Activated T-cell treated with anti-CD3 and anti-CD28 coated beads, Interleukin-2, amount 50 U/mL, for 72 hours (primary cell): ENCODE results near the gene RO60. TPM values are rescaled to one million over a fixed set of nuclear protein-coding genes. Genes with fewer than 3 reads are reported as not detected.

Experiments
- ATAC-seq, 2 donors: fragments of 150-1000 bp; cut with Tn5 transposase; replicated peaks in 1 of 2; 2 replicates each; pipeline ENCODE4 v1.10.0; 2021; ENCODE audit warnings: moderate library complexity in 2 of 2, mild to moderate bottlenecking in 1 of 2
- DNase-seq, 2 donors: peaks; one replicate each; pipeline ENCODE4 v3.0.0; 2021 to 2022; ENCODE audit warnings: mixed read lengths in 1 of 2
- H3K27ac Mint-ChIP-seq: one replicate; pipeline ENCODE4 v1.8.0; 2022; ENCODE audit warnings: mild to moderate bottlenecking, moderate library complexity, mixed read lengths
- H3K27me3 Mint-ChIP-seq: one replicate; pipeline ENCODE4 v1.8.0; 2022; ENCODE audit warnings: low read depth, mixed read lengths
- H3K36me3 Mint-ChIP-seq, 2 donors: one replicate each; pipeline ENCODE4 v1.8.0; 2022; ENCODE audit warnings: mixed read lengths in 2 of 2, mild to moderate bottlenecking in 1 of 2; ENCODE audit not compliant: insufficient read depth in 2 of 2
- H3K4me1 Mint-ChIP-seq: one replicate; pipeline ENCODE4 v1.8.0; 2022; ENCODE audit warnings: low read depth, mixed read lengths
- H3K4me3 Mint-ChIP-seq, 2 donors: one replicate each; pipeline ENCODE4 v1.8.0; 2022; ENCODE audit warnings: mild to moderate bottlenecking in 2 of 2, mixed read lengths in 2 of 2, moderate library complexity in 2 of 2
- H3K9me3 Mint-ChIP-seq, 2 donors: one replicate each; pipeline ENCODE4 v1.8.0; 2022; ENCODE audit warnings: mixed read lengths in 2 of 2
- total RNA-seq, 2 donors: library from RNA; stranded (reverse); gene quantifications; one replicate each; pipeline ENCODE4 v1.2.3, GENCODE V29; 2022

RO60 gene
- total RNA-seq, 2 donors from 2014 or later = 85.2 to 96.6 TPM

DNA sequence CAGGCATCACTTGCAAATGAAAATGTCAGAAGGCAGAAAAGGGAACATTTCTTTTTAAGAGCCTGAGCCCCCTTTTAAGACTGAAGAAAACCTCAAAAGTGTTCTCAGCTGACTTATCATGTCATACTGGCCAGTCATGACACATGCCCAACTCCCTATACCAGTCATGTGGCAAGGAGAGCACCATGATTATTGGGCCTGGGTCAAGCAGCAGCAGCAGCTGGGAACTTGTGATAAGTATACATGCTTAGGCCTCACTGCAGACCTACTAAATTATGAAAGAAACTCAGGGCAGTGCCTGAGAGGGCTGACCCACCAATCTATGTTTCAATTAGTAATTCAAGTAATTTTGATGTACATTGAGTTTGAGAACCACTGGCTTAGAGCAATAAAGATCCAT lies 8.6 kb downstream of the RO60 start:
- Mint-ChIP-seq H3K9me3 (no peaks in the 10 kb centered on the region), H3K27ac (peak overlapping the region; percentile 31), H3K27me3 (no peaks in the 10 kb centered on the region), H3K4me3 (no peak overlapping the region), H3K4me1 (peaks cover 62% of the 10 kb centered on the region), H3K36me3 (peaks cover 3 to 6% of the 10 kb centered on the region in 2 donors)
- no peak for DNase-seq
- ATAC-seq = peak in 1 of 2 donors; percentile 47

DNA sequence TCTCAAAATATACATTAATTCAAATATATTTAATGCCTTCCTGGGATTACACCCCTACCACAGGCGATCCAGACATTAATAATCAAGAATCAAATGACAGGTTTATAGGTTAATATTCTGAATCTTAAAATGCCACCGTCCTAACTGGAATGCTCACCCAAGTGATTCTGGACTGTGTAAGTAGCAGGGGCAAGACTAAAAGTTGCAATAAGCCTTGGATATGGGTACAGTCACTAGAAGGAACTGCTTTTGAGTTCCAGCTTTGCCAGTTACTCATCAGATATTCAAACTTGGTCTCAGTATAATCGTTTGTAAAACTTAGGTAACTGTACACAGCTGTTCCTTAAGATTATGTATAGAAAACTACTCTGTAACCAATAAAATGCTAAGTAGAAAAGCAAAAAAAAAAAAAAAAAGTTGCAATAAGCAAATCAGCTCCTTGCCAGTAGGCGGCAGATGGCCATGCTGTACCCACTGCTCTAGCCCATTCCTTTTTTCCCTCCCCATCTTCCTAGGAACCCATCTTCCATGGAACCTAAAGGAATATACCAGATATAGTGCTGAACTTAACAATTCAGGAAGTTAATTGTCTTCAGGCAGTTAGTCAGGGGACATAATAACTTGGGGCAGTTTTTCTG lies 10.5 kb downstream of the RO60 start:
- ATAC-seq (no peak), DNase-seq (no peak)
- Mint-ChIP-seq H3K4me1 (peaks cover 46% of the 10 kb centered on the region), H3K27ac (peak overlapping the region; percentile 55), H3K36me3 (peaks cover 2 to 3% of the 10 kb centered on the region in 2 donors), H3K9me3 (no peaks in the 10 kb centered on the region), H3K4me3 (peak overlapping the region in 1 of 2 donors; percentile 43), H3K27me3 (no peaks in the 10 kb centered on the region)

DNA sequence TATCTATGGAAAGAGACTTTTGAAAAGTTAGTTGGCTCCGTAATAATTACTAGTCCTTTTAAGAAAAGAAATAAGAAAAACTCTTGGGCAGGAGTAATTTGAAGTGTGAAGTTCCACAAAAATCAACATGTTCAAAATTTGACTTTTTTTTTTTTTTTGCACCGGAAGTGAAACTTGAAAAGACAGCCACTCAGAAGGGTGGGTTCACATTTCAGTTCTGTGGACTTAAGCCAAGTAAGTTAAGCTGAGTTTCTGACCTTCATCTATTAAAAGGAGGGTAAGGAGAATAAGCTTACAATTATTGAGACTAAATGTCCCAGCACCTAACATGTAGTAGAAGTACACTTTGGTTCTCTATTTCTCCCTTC lies 11.0 kb downstream of the RO60 start:
- DNase-seq (no peak), ATAC-seq (no peak)
- H3K4me1 Mint-ChIP-seq = peaks cover 41% of the 10 kb centered on the region
- no peaks in the 10 kb centered on the region for H3K27me3 Mint-ChIP-seq
- peaks cover 2 to 3% of the 10 kb centered on the region in 2 donors for H3K36me3 Mint-ChIP-seq
- H3K27ac Mint-ChIP-seq = peak overlapping the region; percentile 55
- peak overlapping the region in 1 of 2 donors; percentile 43 for H3K4me3 Mint-ChIP-seq
- H3K9me3 Mint-ChIP-seq = no peaks in the 10 kb centered on the region

DNA sequence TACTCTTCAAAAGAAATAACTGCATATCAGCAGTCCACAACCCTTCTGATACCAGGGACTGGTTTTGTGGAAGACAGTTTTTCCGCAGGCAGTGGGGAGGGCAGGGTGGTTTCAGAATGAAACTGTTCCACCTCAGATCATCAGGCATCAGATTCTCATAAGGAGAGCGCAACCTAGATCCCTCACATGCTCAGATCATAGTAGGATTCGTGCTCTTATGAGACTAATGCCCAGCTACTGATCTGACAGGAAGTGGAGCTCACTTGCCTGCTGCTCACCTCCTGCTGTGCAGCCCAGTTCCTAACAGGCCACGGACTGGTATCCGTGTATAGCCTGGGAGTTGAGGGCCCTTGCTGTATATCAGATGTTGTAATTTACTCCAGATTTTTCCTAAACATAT lies 11.5 kb downstream of the RO60 start:
- H3K4me1 Mint-ChIP-seq = peaks cover 35% of the 10 kb centered on the region

DNA sequence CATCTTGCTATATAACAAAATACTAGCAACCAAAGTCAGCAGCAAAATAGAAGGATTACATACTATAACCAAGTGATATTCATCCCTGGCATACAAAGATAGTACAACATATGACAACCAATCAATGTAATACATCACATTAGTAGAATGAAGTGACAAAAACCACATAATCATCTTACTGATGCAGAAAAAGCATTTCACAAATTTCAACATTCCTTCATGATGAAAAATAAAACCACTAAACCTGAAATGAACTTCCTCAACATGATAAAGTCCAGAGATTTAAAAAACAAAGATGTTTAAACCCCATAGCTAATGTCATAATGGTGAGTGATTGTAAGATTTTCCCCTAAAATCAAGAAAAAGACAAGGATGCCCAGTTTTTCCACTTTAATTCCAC lies 18.6 kb downstream of the RO60 start:
- Mint-ChIP-seq H3K27ac (no peak overlapping the region), H3K27me3 (no peaks in the 10 kb centered on the region), H3K4me3 (no peak overlapping the region), H3K9me3 (peaks cover 0 to 2% of the 10 kb centered on the region in 2 donors), H3K4me1 (no peaks in the 10 kb centered on the region), H3K36me3 (peaks cover 12 to 26% of the 10 kb centered on the region in 2 donors)
- ATAC-seq (no peak), DNase-seq (no peak)

More for the DNA sequence above, 11.5 kb downstream of the RO60 start:
- DNase-seq = peak in 1 of 2 donors; percentile 6
- H3K27me3 Mint-ChIP-seq = no peaks in the 10 kb centered on the region
- no peak overlapping the region for H3K4me3 Mint-ChIP-seq
- peak overlapping the region; percentile 63 for H3K27ac Mint-ChIP-seq
- peaks cover 2 to 3% of the 10 kb centered on the region in 2 donors for H3K36me3 Mint-ChIP-seq
- H3K9me3 Mint-ChIP-seq = no peaks in the 10 kb centered on the region
- peak; percentile 47 to 79 for ATAC-seq

DNA sequence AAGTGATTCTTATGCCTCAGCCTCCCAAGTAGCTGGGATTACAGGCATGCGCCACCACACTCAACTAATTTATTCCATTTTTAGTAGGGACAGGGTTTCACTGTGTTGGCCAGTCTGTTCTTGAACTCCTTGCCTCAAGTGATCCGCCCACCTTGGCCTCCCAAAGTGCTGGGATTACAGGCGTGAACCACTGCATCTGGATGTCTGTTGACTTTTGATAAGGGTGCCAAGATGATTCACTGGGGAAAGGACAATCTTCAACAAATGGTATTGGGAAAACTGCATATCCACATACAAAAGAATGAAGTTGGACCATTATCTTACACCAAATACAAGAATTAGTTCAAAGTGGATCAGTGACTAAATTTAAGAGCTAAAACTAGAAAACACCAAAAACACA lies 19.8 kb downstream of the RO60 start:
- H3K4me1 Mint-ChIP-seq = no peaks in the 10 kb centered on the region
- peaks cover 12 to 26% of the 10 kb centered on the region in 2 donors for H3K36me3 Mint-ChIP-seq
- DNase-seq = no peak
- no peak overlapping the region for H3K4me3 Mint-ChIP-seq
- H3K27ac Mint-ChIP-seq = no peak overlapping the region
- peaks cover 0 to 2% of the 10 kb centered on the region in 2 donors for H3K9me3 Mint-ChIP-seq
- H3K27me3 Mint-ChIP-seq = no peaks in the 10 kb centered on the region
- no peak for ATAC-seq

DNA sequence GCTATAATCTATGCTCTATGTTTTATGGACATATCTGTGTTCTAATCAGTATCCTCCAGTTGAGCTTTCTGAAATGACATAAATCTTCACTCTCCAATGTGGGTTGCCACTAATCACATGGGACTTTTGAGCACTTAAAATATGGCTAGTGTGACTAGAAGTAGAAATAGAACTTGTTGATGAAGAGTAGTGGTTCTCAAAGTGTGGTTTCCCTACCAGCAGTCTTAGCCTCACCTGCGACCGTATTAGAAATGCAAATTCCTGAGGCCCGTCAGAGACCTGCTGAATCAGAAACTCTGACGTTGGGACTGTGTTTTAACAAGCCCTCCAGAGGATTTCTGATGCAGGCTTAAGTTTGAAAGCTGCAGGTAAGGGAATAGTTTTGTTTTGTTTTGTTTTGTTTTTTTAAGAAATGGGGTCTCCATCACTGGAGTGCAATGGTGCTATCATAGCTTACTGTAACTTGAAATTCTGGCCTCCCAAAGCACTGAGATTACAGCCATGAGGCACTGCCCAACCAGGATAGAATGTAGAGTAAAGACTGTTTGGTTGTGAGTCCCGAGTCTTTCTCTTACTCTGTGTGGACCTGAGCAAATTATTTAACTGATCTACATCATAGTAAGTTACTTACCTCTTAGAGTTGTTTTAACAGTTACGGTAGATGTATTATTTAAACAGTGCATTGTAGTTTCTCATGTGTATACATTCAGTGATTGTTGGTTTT lies 24.1 kb downstream of the RO60 start:
- H3K4me1 Mint-ChIP-seq = no peaks in the 10 kb centered on the region
- H3K27me3 Mint-ChIP-seq = no peaks in the 10 kb centered on the region
- no peak overlapping the region for H3K27ac Mint-ChIP-seq
- no peak overlapping the region for H3K4me3 Mint-ChIP-seq
- ATAC-seq (no peak), DNase-seq (no peak)
- H3K9me3 Mint-ChIP-seq = no peaks in the 10 kb centered on the region
- H3K36me3 Mint-ChIP-seq = peaks cover 2 to 16% of the 10 kb centered on the region in 2 donors

DNA sequence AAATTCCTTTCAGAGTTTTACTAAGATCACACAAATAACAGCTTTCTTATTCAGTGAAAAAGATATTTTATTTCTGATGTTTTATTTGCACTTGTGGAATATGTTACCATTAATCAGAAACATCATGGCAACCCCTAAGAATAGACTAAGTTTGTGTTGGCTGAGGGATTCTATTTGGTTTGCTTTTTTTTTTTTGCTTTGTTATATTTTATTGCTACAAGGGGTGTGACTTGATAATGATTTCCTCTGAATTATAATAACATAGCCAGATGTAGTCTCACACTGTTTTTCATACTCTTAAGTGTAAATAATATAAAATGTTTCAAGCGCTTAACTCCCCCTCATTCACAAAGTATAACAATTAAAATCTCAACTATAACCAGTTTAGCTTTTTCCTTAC lies 25.9 kb downstream of the RO60 start:
- H3K9me3 Mint-ChIP-seq = no peaks in the 10 kb centered on the region
- no peak for DNase-seq
- H3K36me3 Mint-ChIP-seq = peaks cover 2 to 9% of the 10 kb centered on the region in 2 donors
- H3K4me1 Mint-ChIP-seq = no peaks in the 10 kb centered on the region
- no peak for ATAC-seq
- no peaks in the 10 kb centered on the region for H3K27me3 Mint-ChIP-seq
- no peak overlapping the region for H3K27ac Mint-ChIP-seq
- no peak overlapping the region for H3K4me3 Mint-ChIP-seq

DNA sequence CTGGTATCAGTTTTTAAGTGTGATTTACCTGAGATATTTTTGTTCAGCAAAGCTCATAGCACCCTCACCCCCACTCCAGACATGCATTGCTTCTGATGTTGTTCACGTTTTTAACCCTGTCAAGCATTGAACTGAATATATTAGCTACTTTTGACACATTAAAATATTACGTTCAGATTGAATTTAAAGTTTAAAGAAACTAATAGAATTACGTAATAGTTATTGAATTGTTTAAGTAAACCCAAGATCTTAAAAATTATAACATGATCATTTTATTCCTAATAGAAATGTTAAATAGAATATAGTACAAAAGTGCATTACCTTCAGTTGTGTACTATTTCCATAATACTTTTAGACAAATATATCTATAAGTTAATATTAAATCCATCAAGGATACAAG lies 26.9 kb downstream of the RO60 start:
- Mint-ChIP-seq H3K27ac (no peak overlapping the region), H3K4me1 (no peaks in the 10 kb centered on the region), H3K36me3 (peaks cover 0 to 9% of the 10 kb centered on the region in 2 donors), H3K4me3 (no peak overlapping the region), H3K9me3 (no peaks in the 10 kb centered on the region), H3K27me3 (no peaks in the 10 kb centered on the region)
- DNase-seq (no peak), ATAC-seq (no peak)

DNA sequence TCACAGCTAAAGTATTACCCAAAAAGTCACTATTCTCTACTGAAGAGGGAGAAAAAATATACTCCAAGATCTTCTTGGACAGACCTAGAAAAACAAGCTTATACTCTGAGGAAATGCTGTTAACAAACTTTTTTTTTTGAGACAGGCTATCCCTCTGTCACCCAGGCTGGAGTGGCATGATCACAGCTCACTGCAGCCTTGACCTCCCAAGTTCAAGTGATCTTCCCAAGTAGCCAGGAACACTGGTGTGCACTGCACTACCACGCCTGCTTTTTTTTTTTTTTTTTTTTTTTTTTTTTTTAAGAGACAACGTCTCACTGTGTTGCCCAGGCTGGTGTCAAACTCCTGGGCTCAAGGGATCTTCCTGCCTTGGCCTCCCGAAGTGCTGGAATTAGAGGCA lies 28.5 kb downstream of the RO60 start:
- Mint-ChIP-seq H3K9me3 (no peaks in the 10 kb centered on the region), H3K4me1 (no peaks in the 10 kb centered on the region), H3K27ac (no peak overlapping the region), H3K36me3 (peaks cover 0 to 9% of the 10 kb centered on the region in 2 donors), H3K27me3 (no peaks in the 10 kb centered on the region), H3K4me3 (no peak overlapping the region)
- ATAC-seq = no peak
- no peak for DNase-seq

DNA sequence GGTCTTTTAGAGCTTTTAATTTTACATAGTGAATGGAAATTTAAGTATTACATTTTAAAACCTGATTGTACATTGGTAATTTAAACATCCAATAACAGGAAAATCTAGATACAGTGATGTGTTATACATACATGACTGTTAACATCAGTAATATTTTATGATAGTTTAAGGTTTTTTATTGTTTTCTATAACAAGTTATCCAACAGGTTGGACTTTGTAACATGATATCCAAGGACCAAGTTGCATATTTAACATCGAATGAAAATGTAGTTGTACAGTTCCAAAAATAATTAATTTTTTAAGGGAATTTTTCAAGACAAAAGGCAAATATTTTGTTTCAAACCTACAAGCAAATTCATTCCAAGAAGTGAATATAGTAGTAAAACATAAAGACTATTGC lies 31.5 kb downstream of the RO60 start:
- H3K27me3 Mint-ChIP-seq = no peaks in the 10 kb centered on the region
- H3K4me3 Mint-ChIP-seq = no peak overlapping the region
- H3K36me3 Mint-ChIP-seq = peaks cover 0 to 2% of the 10 kb centered on the region in 2 donors
- ATAC-seq = no peak
- H3K9me3 Mint-ChIP-seq = no peaks in the 10 kb centered on the region
- H3K4me1 Mint-ChIP-seq = no peaks in the 10 kb centered on the region
- no peak for DNase-seq
- no peak overlapping the region for H3K27ac Mint-ChIP-seq

DNA sequence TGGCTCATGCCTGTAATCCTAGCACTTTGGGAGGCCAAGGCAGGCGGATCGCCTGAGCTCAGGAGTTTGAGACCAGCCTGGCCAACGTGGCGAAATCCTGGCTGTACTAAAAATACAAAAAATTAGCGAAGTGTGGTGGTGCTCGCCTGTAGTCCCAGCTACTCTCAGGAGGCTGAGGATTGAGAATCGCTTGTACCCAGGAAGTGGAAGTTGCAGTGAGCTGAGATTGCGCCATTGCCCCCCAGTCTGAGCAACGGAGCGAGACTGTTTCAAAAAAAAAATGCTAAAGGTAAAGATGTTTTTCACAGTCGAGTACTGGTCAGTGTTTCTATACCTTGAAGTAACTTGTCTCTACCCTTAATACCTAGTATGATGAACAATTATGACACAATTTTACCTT lies 34.7 kb downstream of the RO60 start:
- H3K9me3 Mint-ChIP-seq = no peaks in the 10 kb centered on the region
- H3K27me3 Mint-ChIP-seq = no peaks in the 10 kb centered on the region
- ATAC-seq (no peak), DNase-seq (no peak)
- no peak overlapping the region for H3K27ac Mint-ChIP-seq
- H3K4me1 Mint-ChIP-seq = no peaks in the 10 kb centered on the region
- H3K36me3 Mint-ChIP-seq = peaks cover 0 to 3% of the 10 kb centered on the region in 2 donors
- H3K4me3 Mint-ChIP-seq = no peak overlapping the region

DNA sequence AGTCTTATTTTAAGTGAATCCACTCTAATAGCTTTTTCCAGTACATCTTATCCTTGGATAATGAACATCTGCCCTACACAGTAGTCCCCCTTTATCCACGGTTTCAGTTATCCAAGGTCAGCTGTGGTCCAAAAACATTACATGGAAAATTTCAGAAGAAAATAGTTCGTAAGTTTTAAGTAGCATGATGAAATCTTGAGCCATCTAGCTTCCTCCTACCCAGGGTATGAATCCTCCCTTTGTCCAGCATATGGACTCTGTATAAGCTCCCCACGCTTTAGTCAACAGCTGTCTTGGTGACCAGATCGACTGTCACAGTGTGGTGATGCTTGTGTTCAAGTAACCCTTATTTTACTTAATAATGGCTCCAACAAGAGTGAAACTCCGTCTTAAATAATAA lies 43.2 kb downstream of the RO60 start:
- Mint-ChIP-seq H3K4me1 (peaks cover 16% of the 10 kb centered on the region), H3K27ac (no peak overlapping the region), H3K36me3 (peaks cover 2 to 3% of the 10 kb centered on the region in 2 donors), H3K9me3 (no peaks in the 10 kb centered on the region), H3K27me3 (no peaks in the 10 kb centered on the region), H3K4me3 (no peak overlapping the region)
- no peak for ATAC-seq
- no peak for DNase-seq
